HFFc6 (cell line): Measurements from ENCODE around the gene MAPKAP1. TPM values are rescaled to one million over a fixed set of nuclear protein-coding genes. Genes with fewer than 3 reads are reported as not detected.
A peak's percentile ranks its signal among the peaks of the same experiment; 100 is the strongest.

Experiments
- DNase-seq: peaks from one replicate; pipeline ENCODE4 v3.0.0-alpha.2; 2018
- H3K27ac Mint-ChIP-seq: 2 replicates; pipeline ENCODE4 v1.8.0; 2020; ENCODE audit warnings: mild to moderate bottlenecking, mixed read lengths
- H3K27me3 Mint-ChIP-seq: 2 replicates; pipeline ENCODE4 v1.8.0; 2021; ENCODE audit warnings: mild to moderate bottlenecking, moderate library complexity, mixed read lengths; ENCODE audit not compliant: insufficient read depth
- H3K36me3 Mint-ChIP-seq: 2 replicates; pipeline ENCODE4 v1.8.0; 2021; ENCODE audit warnings: low read depth, mixed read lengths
- H3K4me1 Mint-ChIP-seq: 2 replicates; pipeline ENCODE4 v1.8.0; 2020; ENCODE audit warnings: low read depth, mixed read lengths
- H3K4me3 Mint-ChIP-seq: 2 replicates; pipeline ENCODE4 v1.8.0; 2020; ENCODE audit warnings: mild to moderate bottlenecking, moderate library complexity, mixed read lengths
- H3K9me3 Mint-ChIP-seq: 2 replicates; pipeline ENCODE4 v1.8.0; 2020; ENCODE audit warnings: mild to moderate bottlenecking, mixed read lengths
- CTCF ChIP-seq: fragments of 200-600 bp; sonication (generic); IDR thresholded peaks from 2 replicates; pipeline ENCODE4 v1.5.0; 2021; ENCODE audit warnings: antibody characterized with exemption, mild to moderate bottlenecking
- total RNA-seq, 6 experiments: library from RNA; stranded (reverse); fragmentation: NEBNext Ultra II Directional; extraction: Animal tissue kit (Norgen Biotek cat#: 25700); gene quantifications; 2 replicates in 1 of 6; 3 replicates in 5 of 6; pipeline ENCODE4 v1.2.3, GENCODE V29; 2021

Gene MAPKAP1
- total RNA-seq, 6 experiments from 2014 or later: 115 to 167 (median 130) TPM

- peaks cover 91% of the 10 kb centered on the region for H3K4me1 Mint-ChIP-seq
- H3K4me3 Mint-ChIP-seq: no peak overlapping the region
- no peaks in the 10 kb centered on the region; the same call in 1 of the 2 replicates for H3K27me3 Mint-ChIP-seq
- H3K27ac Mint-ChIP-seq: peak overlapping the region; percentile 62; the same call in 1 of the 2 replicates
- no peak for DNase-seq
- TF ChIP-seq CTCF: no peak
- peaks cover 31% of the 10 kb centered on the region for H3K36me3 Mint-ChIP-seq
- H3K9me3 Mint-ChIP-seq: no peaks in the 10 kb centered on the region
These were observed 53.7 kb downstream of the MAPKAP1 start for GRCh38 chr9:125653325-125653724.

- Mint-ChIP-seq H3K27me3 (no peaks in the 10 kb centered on the region; the same call in 1 of the 2 replicates), H3K36me3 (peaks cover 35% of the 10 kb centered on the region), H3K27ac (peak overlapping the region; percentile 62; the same call in 1 of the 2 replicates), H3K4me1 (peaks cover 91% of the 10 kb centered on the region), H3K9me3 (no peaks in the 10 kb centered on the region), H3K4me3 (no peak overlapping the region)
- DNase-seq: no peak
- TF ChIP-seq CTCF: no peak
These were observed 54.2 kb downstream of the MAPKAP1 start for GRCh38 chr9:125652759-125653158.

GRCh38 chr9:125652233-125652594 is 54.8 kb downstream of the MAPKAP1 start:
- H3K4me1 Mint-ChIP-seq: peaks cover 92% of the 10 kb centered on the region
- H3K9me3 Mint-ChIP-seq: no peaks in the 10 kb centered on the region
- TF ChIP-seq CTCF: no peak

GRCh38 chr9:125651576-125652232 is 55.3 kb downstream of the MAPKAP1 start:
- peaks cover 92% of the 10 kb centered on the region for H3K4me1 Mint-ChIP-seq
- no peak overlapping the region for H3K4me3 Mint-ChIP-seq
- no peaks in the 10 kb centered on the region for H3K27me3 Mint-ChIP-seq
- TF ChIP-seq CTCF: no peak
- DNase-seq: no peak
- no peak overlapping the region for H3K27ac Mint-ChIP-seq
- no peaks in the 10 kb centered on the region for H3K9me3 Mint-ChIP-seq
- peaks cover 43% of the 10 kb centered on the region for H3K36me3 Mint-ChIP-seq

More at GRCh38 chr9:125652233-125652594, 54.8 kb downstream of the MAPKAP1 start:
- Mint-ChIP-seq H3K27me3 (no peaks in the 10 kb centered on the region), H3K27ac (no peak overlapping the region), H3K4me3 (no peak overlapping the region), H3K36me3 (peaks cover 40% of the 10 kb centered on the region)
- DNase-seq: no peak

GRCh38 chr9:125650271-125650737 is 56.7 kb downstream of the MAPKAP1 start:
- peak overlapping the region; percentile 96 for H3K27ac Mint-ChIP-seq
- peaks cover 88% of the 10 kb centered on the region for H3K4me1 Mint-ChIP-seq
- no peaks in the 10 kb centered on the region for H3K9me3 Mint-ChIP-seq
- no peaks in the 10 kb centered on the region for H3K27me3 Mint-ChIP-seq
- no peak for TF ChIP-seq CTCF
- peak overlapping the region; percentile 85 for H3K4me3 Mint-ChIP-seq
- H3K36me3 Mint-ChIP-seq: peaks cover 38% of the 10 kb centered on the region
- peak; percentile 63 for DNase-seq
